IMR-90 (cell line): ENCODE results near the gene ADD1. TPM values are rescaled to one million over a fixed set of nuclear protein-coding genes. Genes with fewer than 3 reads are reported as not detected.
A peak's percentile ranks its signal among the peaks of the same experiment; 100 is the strongest.

ENCODE experiments used
- ATAC-seq: fragments of 200-7000 bp; cut with Tn5 transposase; 2 replicates; pipeline ENCODE4 v1.9.1; 2020; ENCODE audit warnings: low read depth, mild to moderate bottlenecking, moderate library complexity
- BruUV-seq: library from RNA; stranded (reverse); fragments of 400-500 nt; replicated peaks from 2 replicates; lab custom pipeline; 2021; lab: Mats Ljungman, UMichigan
- CTCF ChIA-PET: fragments of 300-600 bp; formaldehyde crosslinking; extraction: SDS; loops from one replicate; lab custom pipeline; 2021; ENCODE audit warnings: antibody characterized with exemption; lab: Yijun Ruan, JAX
- POLR2A ChIA-PET: fragments of 300-600 bp; sonication (Branson Sonifier 250); formaldehyde crosslinking; loops from one replicate; lab custom pipeline; 2022; ENCODE audit warnings: antibody characterized with exemption; ENCODE audit not compliant: unreplicated experiment; lab: Charles Lee
- DNase-seq: peaks from one replicate; pipeline ENCODE4 v3.0.0; 2013
- H2AFZ ChIP-seq: replicated peaks from 2 replicates; pipeline ENCODE3; 2013; ENCODE audit warnings: low read length, mild to moderate bottlenecking; ENCODE audit not compliant: poor library complexity
- H2AK5ac ChIP-seq: 2 replicates; pipeline ENCODE4 v1.6.1; 2013; ENCODE audit warnings: low read depth, low read length, inconsistent platforms
- H2AK9ac ChIP-seq: replicated peaks from 2 replicates; pipeline ENCODE3; 2013; ENCODE audit warnings: mild to moderate bottlenecking, low read depth, low read length, moderate library complexity; ENCODE audit not compliant: poor library complexity
- H2BK120ac ChIP-seq: 2 replicates; pipeline ENCODE4 v1.6.1; 2013; ENCODE audit warnings: low read depth, low read length, inconsistent platforms
- H2BK15ac ChIP-seq: 3 replicates; pipeline ENCODE4 v1.6.1; 2013; ENCODE audit warnings: low read depth, low read length, inconsistent platforms
- H2BK20ac ChIP-seq: 2 replicates; pipeline ENCODE4 v1.6.1; 2013; ENCODE audit warnings: low read depth, mild to moderate bottlenecking, inconsistent platforms, low read length, moderate library complexity
- H2BK5ac ChIP-seq: 2 replicates; pipeline ENCODE4 v1.6.1; 2013; ENCODE audit warnings: mild to moderate bottlenecking, low read depth, low read length, inconsistent platforms; ENCODE audit not compliant: poor library complexity, severe bottlenecking
- H3K14ac ChIP-seq: replicated peaks from 2 replicates; pipeline ENCODE4 v1.6.1; 2013; ENCODE audit warnings: low read depth, low read length, inconsistent platforms
- H3K18ac ChIP-seq: 2 replicates; pipeline ENCODE4 v1.6.1; 2013; ENCODE audit warnings: low read depth, low read length, control low read depth
- H3K23ac ChIP-seq: 2 replicates; pipeline ENCODE4 v1.6.1; 2013; ENCODE audit warnings: low read depth, low read length, inconsistent platforms
- H3K27ac ChIP-seq: 2 replicates; pipeline ENCODE4 v1.5.1; 2013; ENCODE audit warnings: mild to moderate bottlenecking, control low read depth, low read length; ENCODE audit not compliant: insufficient read depth
- H3K27me3 ChIP-seq: 2 replicates; pipeline ENCODE4 v1.6.1; 2013; ENCODE audit warnings: low read length; ENCODE audit not compliant: control insufficient read depth, insufficient read depth
- H3K36me3 ChIP-seq: 2 replicates; pipeline ENCODE4 v1.6.1; 2013; ENCODE audit warnings: low read length, mixed read lengths; ENCODE audit not compliant: control insufficient read depth, insufficient read depth
- H3K4ac ChIP-seq: 2 replicates; pipeline ENCODE4 v1.6.1; 2013; ENCODE audit warnings: low read depth, low read length, inconsistent platforms
- H3K4me1 ChIP-seq: 2 replicates; pipeline ENCODE4 v1.6.1; 2013; ENCODE audit warnings: low read length, mixed read lengths; ENCODE audit not compliant: control insufficient read depth, insufficient read depth
- H3K4me2 ChIP-seq: 2 replicates; pipeline ENCODE4 v1.6.1; 2013; ENCODE audit warnings: low read depth, mild to moderate bottlenecking, control low read depth, low read length, moderate library complexity
- H3K4me3 ChIP-seq: 2 replicates; pipeline ENCODE4 v1.5.1; 2013; ENCODE audit warnings: low read depth, mild to moderate bottlenecking, control low read depth, low read length, moderate library complexity; ENCODE audit not compliant: insufficient read depth
- H3K56ac ChIP-seq: 2 replicates; pipeline ENCODE4 v1.6.1; 2013; ENCODE audit warnings: low read length, inconsistent platforms; ENCODE audit not compliant: insufficient read depth; ENCODE audit errors: extremely low read depth
- H3K79me1 ChIP-seq, 2 experiments: 2 replicates each; pipeline ENCODE4 v1.6.1; 2013; ENCODE audit warnings: low read length in 2 of 2, inconsistent platforms in 1 of 2, low read depth in 1 of 2
- H3K9ac ChIP-seq: 2 replicates; pipeline ENCODE4 v1.6.1; 2013; ENCODE audit warnings: low read depth, low read length, control low read depth
- H3K9me1 ChIP-seq: 2 replicates; pipeline ENCODE4 v1.6.1; 2013; ENCODE audit warnings: low read length, inconsistent platforms; ENCODE audit not compliant: insufficient read depth
- H3K9me3 ChIP-seq: 2 replicates; pipeline ENCODE4 v1.6.1; 2013; ENCODE audit warnings: low read length; ENCODE audit not compliant: control insufficient read depth, insufficient read depth
- H4K20me1 ChIP-seq: 2 replicates; pipeline ENCODE4 v1.6.1; 2013; ENCODE audit warnings: low read length, inconsistent platforms; ENCODE audit not compliant: insufficient read depth
- H4K5ac ChIP-seq: 2 replicates; pipeline ENCODE4 v1.6.1; 2013; ENCODE audit warnings: mild to moderate bottlenecking, low read depth, low read length, control low read depth
- H4K8ac ChIP-seq, 2 experiments: 2 replicates each; pipeline ENCODE4 v1.6.1; 2013; ENCODE audit warnings: low read depth in 2 of 2, low read length in 2 of 2, control low read depth in 1 of 2, inconsistent platforms in 1 of 2
- H4K91ac ChIP-seq: 2 replicates; pipeline ENCODE4 v1.6.1; 2013; ENCODE audit warnings: low read depth, low read length, inconsistent platforms; ENCODE audit not compliant: insufficient read depth
- ELK1 ChIP-seq: fragments of 150-350 bp; IDR thresholded peaks from 2 replicates; pipeline ENCODE4 v1.6.1; 2016; ENCODE audit warnings: low read depth, mild to moderate bottlenecking, low read length, moderate library complexity, borderline replicate concordance
- MAFK ChIP-seq: IDR thresholded peaks from 2 replicates; pipeline ENCODE4 v1.6.1; 2012; ENCODE audit warnings: low read depth, low read length, improper control_type of control experiment
- MXI1 ChIP-seq: IDR thresholded peaks from 2 replicates; pipeline ENCODE4 v1.6.1; 2012; ENCODE audit warnings: low read depth, mild to moderate bottlenecking, low read length, moderate library complexity, borderline replicate concordance
- RCOR1 ChIP-seq: IDR thresholded peaks from 2 replicates; pipeline ENCODE4 v1.6.1; 2012; ENCODE audit warnings: mild to moderate bottlenecking, low read length, improper control_type of control experiment; ENCODE audit not compliant: insufficient replicate concordance
- WGBS, 2 experiments: methylation state at CpG; one replicate each; pipeline versions ENCODE4 v1.1.5 to v1.1.7; 2013; ENCODE audit warnings: missing lambda C conversion rate in 2 of 2; ENCODE audit not compliant: insufficient read length in 1 of 2; ENCODE audit errors: extremely low coverage in 2 of 2; 5-methylcytosine and 5-hydroxymethylcytosine counted together
- dilution Hi-C: fragments of 300-500 bp; cut with HindIII; formaldehyde crosslinking; loops from one replicate; pipeline ENCODE4 v1.14.3; 2018; ENCODE audit warnings: low sequenced_read_pairs; ENCODE audit not compliant: unreplicated experiment
- in situ Hi-C: fragments of 300-500 bp; cut with MboI; formaldehyde crosslinking; loops from 3 replicates; pipeline ENCODE4 v1.14.3; 2019; ENCODE audit warnings: low sequenced_read_pairs, inconsistent platforms, mixed read lengths
- intact Hi-C: fragments of 100-400 bp; cut with micrococcal nuclease; formaldehyde crosslinking; loops from 2 replicates; pipeline ENCODE4 v1.10.0; 2022
- polyA plus RNA-seq, 3 experiments: library from polyadenylated mRNA; depleted of rRNA; stranded (reverse); fragments of >200 nt; gene quantifications; 2 replicates each; pipeline ENCODE4 v1.2.3, GENCODE V29; 2012; ENCODE audit warnings: low replicate concordance in 1 of 3
- total RNA-seq: library from RNA; depleted of rRNA; stranded (reverse); fragments of >200 nt; gene quantifications from 2 replicates; pipeline ENCODE4 v1.2.3, GENCODE V29; 2012

ADD1 gene
- total and polyA plus RNA-seq, 2 of the 4 experiments (the other 2 are of a cell fraction), result 122 to 215 TPM

GRCh38 chr4:2936773-2937145, 93.1 kb downstream of the ADD1 start:
- H3K9ac ChIP-seq, result no peak overlapping the region; the same call in 1 of the 2 replicates
- in situ Hi-C loops (no loop called here), dilution Hi-C loops (no loop called here), intact Hi-C loops (no loop called here)
- BruUV-seq, result no TSS peak
- H2BK120ac ChIP-seq, result no peak overlapping the region
- no peak overlapping the region for H4K91ac ChIP-seq
- no peaks in the 10 kb centered on the region for H3K27me3 ChIP-seq
- CTCF ChIA-PET, result no interaction called here
- no peak overlapping the region for H3K27ac ChIP-seq
- H3K23ac ChIP-seq, result no peak overlapping the region
- no peak overlapping the region for H3K4me2 ChIP-seq
- H3K18ac ChIP-seq, result no peak overlapping the region
- ATAC-seq (no peak), DNase-seq (peak; percentile 58)
- TF ChIP-seq MAFK, result no peak
- TF ChIP-seq ELK1, result no peak
- TF ChIP-seq MXI1, result no peak
- peak; percentile 13 for TF ChIP-seq RCOR1
- H3K14ac ChIP-seq, result no peak overlapping the region
- 90% methylated on average over 2 of the region's 6 CpGs; no CpG with 5 or more reads in 1 of the 2 experiments for WGBS, 2 experiments
- H3K56ac ChIP-seq, result no peak overlapping the region
- peaks cover 51% of the 10 kb centered on the region for H4K20me1 ChIP-seq
- no peak overlapping the region for H3K4ac ChIP-seq
- no peak overlapping the region for H2BK15ac ChIP-seq
- H4K5ac ChIP-seq, result no peak overlapping the region
- H4K8ac ChIP-seq, result no peak overlapping the region
- peaks cover 33 to 86% of the 10 kb centered on the region in 2 experiments; a peak in 3 of 4 replicates for H3K79me1 ChIP-seq
- no peak overlapping the region for H2BK5ac ChIP-seq
- no peak overlapping the region for H2AK9ac ChIP-seq
- peaks cover 9% of the 10 kb centered on the region; the same call in 1 of the 2 replicates for H3K9me1 ChIP-seq
- H3K4me1 ChIP-seq, result peaks cover 16% of the 10 kb centered on the region
- H2AFZ ChIP-seq, result no peak overlapping the region
- H2AK5ac ChIP-seq, result no peak overlapping the region
- H2BK20ac ChIP-seq, result no peak overlapping the region
- H3K9me3 ChIP-seq, result no peaks in the 10 kb centered on the region
- no peak overlapping the region for H3K4me3 ChIP-seq
- POLR2A ChIA-PET, result no interaction called here
- H3K36me3 ChIP-seq, result peaks cover 59% of the 10 kb centered on the region
